ENCODE results near the gene SLC15A2. TPM values are rescaled to one million over a fixed set of nuclear protein-coding genes. Genes with fewer than 3 reads are reported as not detected.

SLC15A2 gene
- polyA plus RNA-seq, 1 donor (not counting 4 experiments of a cell fraction or from before 2014, with no cell fraction given) = 2.6 TPM

DNA sequence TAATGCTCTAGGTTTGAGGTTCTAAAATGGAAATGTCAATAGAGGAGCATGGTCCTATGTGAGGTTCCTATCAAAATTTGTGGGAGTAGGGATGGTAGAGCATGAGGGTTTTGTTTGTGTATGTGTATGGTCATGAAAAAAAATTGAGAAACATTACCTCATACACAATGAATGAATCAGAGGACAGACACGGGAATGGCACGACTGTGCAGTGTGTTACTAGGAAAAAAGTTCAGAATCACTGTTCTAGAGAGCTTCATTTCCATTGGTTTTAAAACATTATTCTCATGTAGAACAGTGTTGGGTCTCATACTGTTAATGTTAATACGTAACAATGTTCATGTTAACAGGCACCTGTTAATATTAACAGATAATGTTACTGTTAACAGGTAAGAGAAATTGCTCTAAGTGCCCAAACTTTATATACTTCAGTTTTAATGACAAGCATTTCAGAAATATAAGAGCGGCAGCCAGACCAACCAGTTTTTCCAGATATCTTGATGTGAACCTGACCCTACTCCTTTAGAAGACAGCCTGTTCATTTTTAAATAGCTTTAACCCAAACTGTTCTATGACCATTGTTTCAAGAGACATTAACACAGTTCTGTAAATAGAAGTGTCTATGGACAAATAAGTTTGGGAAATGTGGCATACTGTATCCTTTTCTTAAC, 48.0 kb downstream of the SLC15A2 start:
- Histone ChIP-seq H3K9me3 (ENCODE audit: control insufficient read depth, low read depth, low read length) (no peaks in the 10 kb centered on the region), H4K20me1 (ENCODE audit: control insufficient read depth, extremely low read depth, insufficient read depth, low read length) (no peaks in the 10 kb centered on the region), H3K4me3 (ENCODE audit: control insufficient read depth in 2 of 3, extremely low read depth in 1 of 3, insufficient read depth in 2 of 3, low read depth in 1 of 3, low read length in 3 of 3) (peak overlapping the region in 2 of 3 experiments; percentile 27 to 31), H3K9me1 (ENCODE audit: control insufficient read depth, extremely low read depth, insufficient read depth, low read length) (no peaks in the 10 kb centered on the region), H3K27me3 (ENCODE audit: control insufficient read depth, extremely low read depth, insufficient read depth, low read length) (no peaks in the 10 kb centered on the region), H3K79me2 (ENCODE audit: control insufficient read depth, insufficient read depth, low read length) (no peaks in the 10 kb centered on the region), H3K4me2 (ENCODE audit: control insufficient read depth, extremely low read depth, insufficient read depth, low read depth, low read length) (peak overlapping the region; percentile 61), H3K27ac (ENCODE audit: control insufficient read depth, insufficient read depth, low read length) (peak overlapping the region; percentile 51), H3K9ac (ENCODE audit: control insufficient read depth, extremely low read depth, insufficient read depth, low read length) (no peak overlapping the region), H3K36me3 (ENCODE audit: control insufficient read depth in 2 of 2, extremely low read depth in 1 of 2, insufficient read depth in 2 of 2, low read length in 2 of 2) (no peaks in the 10 kb centered on the region), H3K4me1 (ENCODE audit: control insufficient read depth, extremely low read depth, insufficient read depth, low read length) (peaks cover 18% of the 10 kb centered on the region), H2AFZ (ENCODE audit: control insufficient read depth, low read length) (peak overlapping the region; percentile 71)
- no peak for DNase-seq (ENCODE audit: low read depth, low spot score)
- TF ChIP-seq CTCF (optimal IDR thresholded peaks at IDR 0.05 in 1 of 3, IDR thresholded peaks at IDR 0.05 in 1 of 3, conservative IDR thresholded peaks at IDR 0.05 in 1 of 3; ENCODE audit: extremely low read depth in 1 of 3, insufficient read depth in 2 of 3, low read length in 3 of 3) (no peak), EZH2 (IDR thresholded peaks at IDR 0.05; ENCODE audit: low read length) (no peak)
- FAIRE-seq = peak; percentile 5
- dilution Hi-C loops (cut with MboI; ENCODE audit: extremely low pct_ligation_motif_present, low sequenced_read_pairs) = no loop called here

- Histone ChIP-seq H4K20me1 (ENCODE audit: control insufficient read depth, extremely low read depth, insufficient read depth, low read length) (no peaks in the 10 kb centered on the region), H3K27ac (ENCODE audit: control insufficient read depth, insufficient read depth, low read length) (no peak overlapping the region), H3K9me3 (ENCODE audit: control insufficient read depth, low read depth, low read length) (no peaks in the 10 kb centered on the region), H3K36me3 (ENCODE audit: control insufficient read depth in 2 of 2, extremely low read depth in 1 of 2, insufficient read depth in 2 of 2, low read length in 2 of 2) (no peaks in the 10 kb centered on the region), H2AFZ (ENCODE audit: control insufficient read depth, low read length) (no peak overlapping the region), H3K9ac (ENCODE audit: control insufficient read depth, extremely low read depth, insufficient read depth, low read length) (no peak overlapping the region), H3K27me3 (ENCODE audit: control insufficient read depth, extremely low read depth, insufficient read depth, low read length) (no peaks in the 10 kb centered on the region), H3K4me3 (ENCODE audit: control insufficient read depth in 2 of 3, extremely low read depth in 1 of 3, insufficient read depth in 2 of 3, low read depth in 1 of 3, low read length in 3 of 3) (no peak overlapping the region), H3K9me1 (ENCODE audit: control insufficient read depth, extremely low read depth, insufficient read depth, low read length) (no peaks in the 10 kb centered on the region), H3K79me2 (ENCODE audit: control insufficient read depth, insufficient read depth, low read length) (no peaks in the 10 kb centered on the region), H3K4me2 (ENCODE audit: control insufficient read depth, extremely low read depth, insufficient read depth, low read depth, low read length) (no peak overlapping the region), H3K4me1 (ENCODE audit: control insufficient read depth, extremely low read depth, insufficient read depth, low read length) (peaks cover 18% of the 10 kb centered on the region)
- no peak for TF ChIP-seq CTCF (optimal IDR thresholded peaks at IDR 0.05 in 1 of 3, IDR thresholded peaks at IDR 0.05 in 1 of 3, conservative IDR thresholded peaks at IDR 0.05 in 1 of 3; ENCODE audit: extremely low read depth in 1 of 3, insufficient read depth in 2 of 3, low read length in 3 of 3)
- TF ChIP-seq EZH2 (IDR thresholded peaks at IDR 0.05; ENCODE audit: low read length) = no peak
- FAIRE-seq (no peak), DNase-seq (ENCODE audit: low read depth, low spot score) (no peak)
- dilution Hi-C loops (cut with MboI; ENCODE audit: extremely low pct_ligation_motif_present, low sequenced_read_pairs) = no loop called here
These were observed 49.2 kb downstream of the SLC15A2 start for GRCh38 chr3:121943431-121943830.
